Panc1 (cell line): ENCODE measurements around the gene CYP27C1. TPM values are rescaled to one million over a fixed set of nuclear protein-coding genes. Genes with fewer than 3 reads are reported as not detected.
"Not testable (repeated sequence)": the region's sequence is repeated elsewhere in the genome, so short reads cannot be mapped to it uniquely, and the experiment has no call there.

Source experiments
- ATAC-seq: fragments of 200-7000 bp; cut with Tn5 transposase; 2 replicates; pipeline ENCODE4 v1.9.1; 2020; ENCODE audit warnings: mild to moderate bottlenecking, moderate library complexity
- BruUV-seq: library from RNA; stranded (reverse); fragments of 400-500 nt; replicated peaks from 2 replicates; lab custom pipeline; 2021; lab: Mats Ljungman, UMichigan
- CTCF ChIA-PET: fragments of 300-600 bp; sonication (Branson Sonifier 250); formaldehyde crosslinking; loops from one replicate; lab custom pipeline; 2022; ENCODE audit warnings: antibody characterized with exemption; lab: Charles Lee
- POLR2A ChIA-PET: fragments of 300-600 bp; sonication (Branson Sonifier 250); formaldehyde crosslinking; loops from one replicate; lab custom pipeline; 2022; ENCODE audit warnings: antibody characterized with exemption; lab: Charles Lee
- DNase-seq: peaks from one replicate; pipeline ENCODE4 v3.0.0-alpha.2; 2010; ENCODE audit warnings: low read depth, low spot score
- H3K27ac ChIP-seq: 2 replicates; pipeline ENCODE4 v1.5.1; 2011; ENCODE audit warnings: mild to moderate bottlenecking, low read length, inconsistent platforms
- H3K27me3 ChIP-seq: fragments of 200-500 bp; sonication (Bioruptor generic); 2 replicates; pipeline ENCODE4 v1.6.0; 2014; ENCODE audit warnings: low read length, inconsistent platforms; ENCODE audit not compliant: control insufficient read depth, insufficient read depth
- H3K36me3 ChIP-seq: fragments of 200-500 bp; sonication (Bioruptor generic); 2 replicates; pipeline ENCODE4 v1.5.1; 2014; ENCODE audit warnings: inconsistent platforms, mild to moderate bottlenecking, low read length, moderate library complexity; ENCODE audit not compliant: control insufficient read depth, insufficient read depth
- H3K4me1 ChIP-seq: 2 replicates; pipeline ENCODE4 v1.5.1; 2011; ENCODE audit warnings: inconsistent platforms, mild to moderate bottlenecking, low read length, moderate library complexity; ENCODE audit not compliant: control insufficient read depth, insufficient read depth
- H3K4me3 ChIP-seq, 2 experiments: 2 replicates each; pipeline ENCODE4 v1.5.1; 2011 to 2012; ENCODE audit warnings: low read depth in 2 of 2, low read length in 2 of 2, mild to moderate bottlenecking in 2 of 2, inconsistent platforms in 1 of 2, moderate library complexity in 1 of 2
- H3K9me3 ChIP-seq: fragments of 200-500 bp; sonication (Bioruptor generic); 2 replicates; pipeline ENCODE4 v1.5.1; 2014; ENCODE audit warnings: low read depth, mild to moderate bottlenecking, inconsistent platforms, low read length, moderate library complexity; ENCODE audit not compliant: control insufficient read depth, insufficient read depth
- CTCF ChIP-seq: fragments of 450-650 bp; IDR thresholded peaks from 2 replicates; pipeline ENCODE4 v1.5.1; 2017; ENCODE audit warnings: mild to moderate bottlenecking
- POLR2AphosphoS5 ChIP-seq: IDR thresholded peaks from 2 replicates; pipeline ENCODE4 v1.6.1; 2012; ENCODE audit warnings: mild to moderate bottlenecking, low read depth, low read length, moderate library complexity
- REST ChIP-seq, 2 experiments: IDR thresholded peaks; 2 replicates each; pipeline ENCODE4 v1.6.1; 2011 to 2012; ENCODE audit warnings: low read depth in 2 of 2, control low read depth in 1 of 2, low read length in 1 of 2, mild to moderate bottlenecking in 1 of 2, moderate library complexity in 1 of 2; ENCODE audit not compliant: insufficient read depth in 1 of 2
- SIN3A ChIP-seq: IDR thresholded peaks from 2 replicates; pipeline ENCODE4 v1.6.1; 2012; ENCODE audit warnings: low read depth, mild to moderate bottlenecking, low read length, moderate library complexity, borderline replicate concordance; ENCODE audit not compliant: insufficient read depth
- TCF7L2 ChIP-seq: IDR thresholded peaks from 2 replicates; pipeline ENCODE4 v1.6.1; 2011; ENCODE audit warnings: mild to moderate bottlenecking, low read depth, low read length, inconsistent platforms
- in situ Hi-C: cut with HindIII; loops from 2 replicates; pipeline ENCODE4 v1.10.0; 2016; ENCODE audit warnings: low sequenced_read_pairs, low pct_unique_long_range_greater_than_20kb
- intact Hi-C: fragments of 100-400 bp; cut with micrococcal nuclease; formaldehyde crosslinking; loops from one replicate; pipeline ENCODE4 v1.10.0; 2022; ENCODE audit not compliant: unreplicated experiment
- total RNA-seq: library from RNA; stranded (reverse); gene quantifications from one replicate; pipeline ENCODE4 v1.2.1, GENCODE V29; 2021; ENCODE audit not compliant: unreplicated experiment

Gene CYP27C1
- total RNA-seq, 1 experiment from 2014 or later, result 5.7 TPM

GRCh38 chr2:127239395-127239794, 19.3 kb upstream of the CYP27C1 start:
- H3K27me3 ChIP-seq, result no peaks in the 10 kb centered on the region
- ATAC-seq (no peak), DNase-seq (no peak)
- H3K4me1 ChIP-seq, result no peaks in the 10 kb centered on the region
- intact Hi-C loops, result no loop called here
- POLR2A ChIA-PET, result no interaction called here
- no peak overlapping the region for H3K4me3 ChIP-seq
- in situ Hi-C loops, result no loop called here
- no TSS peak for BruUV-seq
- H3K9me3 ChIP-seq, result no peaks in the 10 kb centered on the region
- no peak for TF ChIP-seq TCF7L2
- no peak for TF ChIP-seq POLR2AphosphoS5
- no peak for TF ChIP-seq REST (IDR thresholded peaks at IDR 0.05; ENCODE audit: insufficient read depth in 1 of 2, low read depth in 2 of 2, low read length in 1 of 2)
- no peak for TF ChIP-seq CTCF
- TF ChIP-seq SIN3A, result no peak
- CTCF ChIA-PET, result no interaction called here
- no peaks in the 10 kb centered on the region for H3K36me3 ChIP-seq
- H3K27ac ChIP-seq, result no peak overlapping the region

GRCh38 chr2:127237768-127238167, 17.7 kb upstream of the CYP27C1 start:
- H3K4me1 ChIP-seq, DNase-seq, BruUV-seq, intact Hi-C loops, H3K4me3 ChIP-seq, H3K27me3 ChIP-seq, H3K27ac ChIP-seq, CTCF ChIA-PET, in situ Hi-C loops, POLR2A ChIA-PET, ATAC-seq, H3K36me3 ChIP-seq, H3K9me3 ChIP-seq: not testable (repeated sequence)

- no TSS peak for BruUV-seq
- CTCF ChIA-PET, result no interaction called here
Observed at GRCh38 chr2:127235082-127235702, 15.1 kb upstream of the CYP27C1 start.

More at GRCh38 chr2:127235082-127235702, 15.1 kb upstream of the CYP27C1 start:
- H3K36me3 ChIP-seq, result no peaks in the 10 kb centered on the region
- POLR2A ChIA-PET, result no interaction called here
- in situ Hi-C loops, result no loop called here
- ATAC-seq (no peak), DNase-seq (no peak)
- H3K27me3 ChIP-seq, result no peaks in the 10 kb centered on the region
- TF ChIP-seq SIN3A, result no peak
- no peak for TF ChIP-seq TCF7L2
- TF ChIP-seq REST (IDR thresholded peaks at IDR 0.05; ENCODE audit: insufficient read depth in 1 of 2, low read depth in 2 of 2, low read length in 1 of 2), result no peak
- TF ChIP-seq CTCF, result no peak
- intact Hi-C loops, result no loop called here
- no peaks in the 10 kb centered on the region for H3K4me1 ChIP-seq
- H3K27ac ChIP-seq, result no peak overlapping the region
- no peaks in the 10 kb centered on the region for H3K9me3 ChIP-seq
- no peak overlapping the region for H3K4me3 ChIP-seq
